ENCODE measurements around the gene HOXC12.

DNA sequence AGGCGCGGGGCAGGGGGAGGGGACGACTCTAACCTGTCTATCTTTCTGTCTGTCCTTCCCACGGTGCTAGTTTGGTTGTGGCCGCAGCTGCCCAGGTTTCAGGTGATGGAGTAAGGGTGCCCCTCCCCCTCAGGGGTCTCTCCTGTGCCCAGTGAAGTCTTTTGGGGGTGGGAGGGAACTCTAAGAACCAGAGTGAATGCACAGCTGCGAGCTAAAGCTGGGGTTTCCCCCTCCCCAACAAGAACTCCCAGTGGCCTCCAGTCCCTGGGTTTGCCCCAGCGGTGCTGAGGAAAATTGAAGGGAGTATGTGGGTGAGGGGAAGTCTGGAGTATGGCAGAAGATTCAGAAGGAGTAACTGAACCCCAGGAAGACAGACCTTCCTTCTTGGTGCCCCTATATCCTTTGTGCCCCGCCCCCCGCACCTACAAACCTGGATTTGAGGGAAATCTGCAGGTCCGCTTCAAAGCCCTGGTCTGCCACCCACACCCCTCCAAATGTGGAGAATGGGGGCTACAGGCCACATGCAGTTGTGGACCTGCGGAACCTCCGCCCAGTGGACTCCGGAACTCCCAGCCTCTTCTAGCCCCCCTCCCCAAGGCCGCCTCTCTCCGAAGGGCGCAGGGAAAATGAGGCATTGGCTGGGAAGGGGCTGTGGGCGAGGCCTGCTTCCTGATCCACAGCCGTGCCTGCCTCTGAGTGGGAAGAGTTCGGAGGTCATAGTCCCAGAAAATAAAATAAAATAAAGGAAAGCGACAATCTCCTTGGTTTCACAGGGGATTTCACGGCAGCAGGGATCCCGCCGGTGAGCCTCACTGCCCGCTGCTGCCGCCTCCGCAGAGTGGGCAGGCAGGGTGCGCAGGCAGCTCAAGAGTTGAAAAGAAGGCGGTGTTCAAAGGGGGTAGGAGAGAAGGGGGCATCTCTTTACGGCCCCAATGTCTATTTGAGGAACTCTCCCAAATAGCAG, 41.8 kb downstream of the HOXC12 start:
- TF ChIP-seq, protein P1, sequence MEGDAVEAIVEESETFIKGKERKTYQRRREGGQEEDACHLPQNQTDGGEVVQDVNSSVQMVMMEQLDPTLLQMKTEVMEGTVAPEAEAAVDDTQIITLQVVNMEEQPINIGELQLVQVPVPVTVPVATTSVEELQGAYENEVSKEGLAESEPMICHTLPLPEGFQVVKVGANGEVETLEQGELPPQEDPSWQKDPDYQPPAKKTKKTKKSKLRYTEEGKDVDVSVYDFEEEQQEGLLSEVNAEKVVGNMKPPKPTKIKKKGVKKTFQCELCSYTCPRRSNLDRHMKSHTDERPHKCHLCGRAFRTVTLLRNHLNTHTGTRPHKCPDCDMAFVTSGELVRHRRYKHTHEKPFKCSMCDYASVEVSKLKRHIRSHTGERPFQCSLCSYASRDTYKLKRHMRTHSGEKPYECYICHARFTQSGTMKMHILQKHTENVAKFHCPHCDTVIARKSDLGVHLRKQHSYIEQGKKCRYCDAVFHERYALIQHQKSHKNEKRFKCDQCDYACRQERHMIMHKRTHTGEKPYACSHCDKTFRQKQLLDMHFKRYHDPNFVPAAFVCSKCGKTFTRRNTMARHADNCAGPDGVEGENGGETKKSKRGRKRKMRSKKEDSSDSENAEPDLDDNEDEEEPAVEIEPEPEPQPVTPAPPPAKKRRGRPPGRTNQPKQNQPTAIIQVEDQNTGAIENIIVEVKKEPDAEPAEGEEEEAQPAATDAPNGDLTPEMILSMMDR (IDR thresholded peaks at IDR 0.05) = no peak
- no peak for TF ChIP-seq POLR2A (IDR thresholded peaks at IDR 0.05)
